ENCODE results near the gene RET. TPM values are rescaled to one million over a fixed set of nuclear protein-coding genes. Genes with fewer than 3 reads are reported as not detected.
"Not testable (repeated sequence)": the region's sequence is repeated elsewhere in the genome, so short reads cannot be mapped to it uniquely, and the experiment has no call there.

RET gene
- total and polyA plus RNA-seq, 5 donors, result 0.23 to 0.59 (median 0.40) TPM

DNA sequence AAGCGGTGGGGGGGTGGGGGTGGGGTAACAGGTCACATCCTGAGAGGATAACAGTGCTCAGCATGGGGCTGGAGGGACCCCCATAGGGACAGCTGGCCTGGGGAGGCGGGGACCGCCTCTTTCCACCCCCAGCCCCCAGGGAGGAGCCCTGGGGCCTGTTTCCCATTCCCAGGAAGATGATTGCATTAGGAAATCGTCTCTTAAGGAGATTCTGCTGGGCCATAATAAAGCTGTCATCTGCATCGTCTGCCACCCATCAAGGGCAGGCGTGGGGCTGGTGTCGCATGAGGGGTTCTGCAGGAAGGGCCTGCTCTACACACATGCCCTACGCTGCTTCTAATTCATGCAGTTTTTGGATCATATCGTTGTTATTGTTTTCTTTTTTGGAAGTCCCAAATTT, 17.2 kb downstream of the RET start:
- WGBS, result 63% methylated on average over 9 of the region's 9 CpGs
- intact Hi-C loops (cut with DNase I), result no loop called here

GRCh38 chr10:43099339-43099738, 22.5 kb downstream of the RET start:
- H3K27me3 ChIP-seq (ENCODE audit: control insufficient read depth, insufficient read depth); H3K9me3 ChIP-seq (ENCODE audit: control insufficient read depth, low read length); H3K4me3 ChIP-seq (ENCODE audit: low read length); H3K4me1 ChIP-seq (ENCODE audit: control insufficient read depth, insufficient read depth, low read length); ATAC-seq; H3K27ac ChIP-seq (ENCODE audit: low read length); DNase-seq: not testable (repeated sequence)
- intact Hi-C loops (cut with DNase I), result loop anchor here in 1 of 4 donors (5.0 kb wide), 1 partner anchor 227 kb away; no protein-coding TSS in a partner anchor
- 87% methylated on average over 6 of the region's 6 CpGs for WGBS

More for the DNA sequence above, 17.2 kb downstream of the RET start:
- DNase-seq, result peak in 1 of 3 donors; percentile 1
- no peak overlapping the region for H3K27ac ChIP-seq (ENCODE audit: low read length)
- no peak for ATAC-seq
- H3K27me3 ChIP-seq (ENCODE audit: control insufficient read depth, insufficient read depth), result no peaks in the 10 kb centered on the region
- no peak overlapping the region for H3K4me3 ChIP-seq (ENCODE audit: low read length)
- no peaks in the 10 kb centered on the region for H3K9me3 ChIP-seq (ENCODE audit: control insufficient read depth, low read length)
- no peaks in the 10 kb centered on the region for H3K4me1 ChIP-seq (ENCODE audit: control insufficient read depth, insufficient read depth, low read length)

GRCh38 chr10:43099928-43100327, 23.1 kb downstream of the RET start:
- ATAC-seq, result no peak
- Histone ChIP-seq H3K27me3 (ENCODE audit: control insufficient read depth, insufficient read depth) (no peaks in the 10 kb centered on the region), H3K4me3 (ENCODE audit: low read length) (no peak overlapping the region), H3K27ac (ENCODE audit: low read length) (no peak overlapping the region), H3K9me3 (ENCODE audit: control insufficient read depth, low read length) (no peaks in the 10 kb centered on the region), H3K4me1 (ENCODE audit: control insufficient read depth, insufficient read depth, low read length) (no peaks in the 10 kb centered on the region)
- intact Hi-C loops (cut with DNase I), result loop anchor here in 3 of 4 donors (5.0 to 10.0 kb wide), 3 partner anchors 228 to 345 kb away; no protein-coding TSS in a partner anchor
- DNase-seq, result no peak
- WGBS, result 69% methylated on average over 4 of the region's 4 CpGs

GRCh38 chr10:43100366-43100765, 23.5 kb downstream of the RET start:
- H3K4me1 ChIP-seq (ENCODE audit: control insufficient read depth, insufficient read depth, low read length), result no peaks in the 10 kb centered on the region
- WGBS, result 81% methylated on average over 17 of the region's 17 CpGs
- no peak overlapping the region for H3K27ac ChIP-seq (ENCODE audit: low read length)
- intact Hi-C loops (cut with DNase I), result loop anchor here in 3 of 4 donors (10.0 kb wide), 2 partner anchors 236 to 346 kb away; no protein-coding TSS in a partner anchor
- H3K27me3 ChIP-seq (ENCODE audit: control insufficient read depth, insufficient read depth), result no peaks in the 10 kb centered on the region
- DNase-seq, result peak in 1 of 3 donors; percentile 29
- no peaks in the 10 kb centered on the region for H3K9me3 ChIP-seq (ENCODE audit: control insufficient read depth, low read length)
- H3K4me3 ChIP-seq (ENCODE audit: low read length), result no peak overlapping the region
- no peak for ATAC-seq

- intact Hi-C loops (cut with DNase I), result loop anchor here in 3 of 4 donors (10.0 kb wide), 2 partner anchors 237 to 347 kb away; no protein-coding TSS in a partner anchor
- no peak overlapping the region for H3K4me3 ChIP-seq (ENCODE audit: low read length)
- no peak for ATAC-seq
- H3K4me1 ChIP-seq (ENCODE audit: control insufficient read depth, insufficient read depth, low read length), result no peaks in the 10 kb centered on the region
- peak in 1 of 3 donors; percentile 20 for DNase-seq
- no peak overlapping the region for H3K27ac ChIP-seq (ENCODE audit: low read length)
- 83% methylated on average over 19 of the region's 19 CpGs for WGBS
- H3K27me3 ChIP-seq (ENCODE audit: control insufficient read depth, insufficient read depth), result no peaks in the 10 kb centered on the region
- H3K9me3 ChIP-seq (ENCODE audit: control insufficient read depth, low read length), result no peaks in the 10 kb centered on the region
Measured at GRCh38 chr10:43102063-43102828, 25.4 kb downstream of the RET start.

- peak; percentile 93 to 95 for ATAC-seq
- Histone ChIP-seq H3K4me3 (ENCODE audit: low read length) (peak overlapping the region; percentile 18), H3K27ac (ENCODE audit: low read length) (no peak overlapping the region), H3K27me3 (ENCODE audit: control insufficient read depth, insufficient read depth) (no peaks in the 10 kb centered on the region), H3K4me1 (ENCODE audit: control insufficient read depth, insufficient read depth, low read length) (no peaks in the 10 kb centered on the region), H3K9me3 (ENCODE audit: control insufficient read depth, low read length) (no peaks in the 10 kb centered on the region)
- peak; percentile 79 to 92 (median 91) for DNase-seq
- WGBS, result 3% methylated on average over 71 of the region's 71 CpGs
- intact Hi-C loops (cut with DNase I), result loop anchor here (2.0 to 10.0 kb wide), 4 partner anchors 238 to 351 kb away; no protein-coding TSS in a partner anchor
Measured at GRCh38 chr10:43105102-43105955, 28.5 kb downstream of the RET start.

- intact Hi-C loops (cut with DNase I), result loop anchor here (2.0 to 10.0 kb wide), 4 partner anchors 239 to 351 kb away; no protein-coding TSS in a partner anchor
- ATAC-seq (no peak), DNase-seq (no peak)
- Histone ChIP-seq H3K9me3 (ENCODE audit: control insufficient read depth, low read length) (no peaks in the 10 kb centered on the region), H3K27me3 (ENCODE audit: control insufficient read depth, insufficient read depth) (no peaks in the 10 kb centered on the region), H3K27ac (ENCODE audit: low read length) (no peak overlapping the region), H3K4me1 (ENCODE audit: control insufficient read depth, insufficient read depth, low read length) (no peaks in the 10 kb centered on the region), H3K4me3 (ENCODE audit: low read length) (no peak overlapping the region)
- WGBS, result 47% methylated on average over 7 of the region's 7 CpGs
Measured at GRCh38 chr10:43105956-43106229, 29.0 kb downstream of the RET start.

DNA sequence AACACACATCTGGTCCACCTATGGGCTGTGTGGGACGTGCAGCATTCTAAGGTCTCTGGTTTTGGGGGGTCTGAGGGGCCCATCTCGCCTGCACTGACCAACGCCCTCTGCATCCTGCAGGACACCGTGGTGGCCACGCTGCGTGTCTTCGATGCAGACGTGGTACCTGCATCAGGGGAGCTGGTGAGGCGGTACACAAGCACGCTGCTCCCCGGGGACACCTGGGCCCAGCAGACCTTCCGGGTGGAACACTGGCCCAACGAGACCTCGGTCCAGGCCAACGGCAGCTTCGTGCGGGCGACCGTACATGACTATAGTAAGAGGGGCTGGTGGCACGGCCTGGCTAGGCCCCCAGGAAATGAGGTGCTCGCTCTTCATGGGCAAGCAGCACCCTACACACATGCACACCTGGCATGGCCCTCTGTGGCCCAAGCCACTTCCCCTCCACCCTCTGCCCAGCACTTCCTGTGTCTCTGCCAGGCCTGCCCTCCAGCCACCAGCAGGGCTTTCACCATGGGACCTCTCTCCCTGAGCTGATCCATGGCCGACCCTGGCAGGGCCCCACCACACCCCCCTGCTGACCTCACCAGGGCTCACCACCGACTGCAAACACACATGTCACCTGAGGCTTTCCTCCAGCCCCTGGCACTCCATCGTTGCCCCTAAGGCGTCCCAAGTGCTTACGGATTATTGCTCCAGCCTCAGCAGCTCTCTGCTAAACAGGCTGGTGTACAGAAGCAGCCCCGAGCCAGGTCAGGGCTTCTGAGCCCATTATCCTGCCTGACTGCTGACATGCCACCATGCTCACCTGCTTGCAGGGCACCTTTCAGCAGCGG, 29.6 kb downstream of the RET start:
- H3K4me1 ChIP-seq (ENCODE audit: control insufficient read depth, insufficient read depth, low read length), result no peaks in the 10 kb centered on the region
- no peak overlapping the region for H3K4me3 ChIP-seq (ENCODE audit: low read length)
- no peaks in the 10 kb centered on the region for H3K9me3 ChIP-seq (ENCODE audit: control insufficient read depth, low read length)
- intact Hi-C loops (cut with DNase I), result loop anchor here (2.0 to 10.0 kb wide), 4 partner anchors 239 to 352 kb away; no protein-coding TSS in a partner anchor
- DNase-seq, result peak in 1 of 3 donors; percentile 65
- no peak overlapping the region for H3K27ac ChIP-seq (ENCODE audit: low read length)
- 87% methylated on average over 28 of the region's 28 CpGs for WGBS
- no peaks in the 10 kb centered on the region for H3K27me3 ChIP-seq (ENCODE audit: control insufficient read depth, insufficient read depth)
- no peak for ATAC-seq

GRCh38 chr10:43108951-43109350, 32.1 kb downstream of the RET start:
- WGBS, result 95% methylated on average over 12 of the region's 12 CpGs
- DNase-seq, result peak in 1 of 3 donors; percentile 44
- Histone ChIP-seq H3K27me3 (ENCODE audit: control insufficient read depth, insufficient read depth) (no peaks in the 10 kb centered on the region), H3K4me1 (ENCODE audit: control insufficient read depth, insufficient read depth, low read length) (no peaks in the 10 kb centered on the region), H3K27ac (ENCODE audit: low read length) (no peak overlapping the region), H3K4me3 (ENCODE audit: low read length) (no peak overlapping the region), H3K9me3 (ENCODE audit: control insufficient read depth, low read length) (no peaks in the 10 kb centered on the region)
- no peak for ATAC-seq
- intact Hi-C loops (cut with DNase I), result loop anchor here (5.0 to 10.0 kb wide), 3 partner anchors 242 to 354 kb away; no protein-coding TSS in a partner anchor

- Histone ChIP-seq H3K9me3 (ENCODE audit: control insufficient read depth, low read length) (no peaks in the 10 kb centered on the region), H3K27me3 (ENCODE audit: control insufficient read depth, insufficient read depth) (no peaks in the 10 kb centered on the region), H3K4me3 (ENCODE audit: low read length) (no peak overlapping the region), H3K4me1 (ENCODE audit: control insufficient read depth, insufficient read depth, low read length) (no peaks in the 10 kb centered on the region), H3K27ac (ENCODE audit: low read length) (no peak overlapping the region)
- ATAC-seq, result no peak
- intact Hi-C loops (cut with DNase I), result loop anchor here (5.0 to 10.0 kb wide), 3 partner anchors 242 to 355 kb away; no protein-coding TSS in a partner anchor
- DNase-seq, result peak in 1 of 3 donors; percentile 27
- 82% methylated on average over 20 of the region's 20 CpGs for WGBS
Measured at GRCh38 chr10:43109671-43110249, 32.9 kb downstream of the RET start.
